ENCODE results near the gene STAT4. TPM values are rescaled to one million over a fixed set of nuclear protein-coding genes. Genes with fewer than 3 reads are reported as not detected.

The STAT4 gene
- total RNA-seq, 1 experiment from 2014 or later, result 0.33 TPM

DNA sequence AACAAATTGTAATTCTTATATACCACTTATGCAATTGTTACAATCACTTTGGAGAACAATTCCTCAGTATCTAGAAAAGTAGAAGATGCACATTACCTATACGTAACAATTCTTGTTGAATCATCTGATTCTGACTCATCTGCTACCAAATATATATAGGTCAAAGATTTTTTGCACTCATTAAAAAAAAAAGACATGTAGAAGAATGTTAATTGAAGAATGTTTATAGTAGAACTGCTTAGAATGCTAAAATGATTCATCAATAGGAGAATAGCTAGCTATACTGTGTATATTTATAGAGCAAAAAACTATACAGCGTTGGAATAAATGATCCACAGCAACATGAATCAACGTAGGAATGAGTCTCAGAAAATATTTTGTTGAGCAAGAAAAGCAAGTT lies 107.4 kb downstream of the STAT4 start:
- Histone ChIP-seq H3K4me1 (ENCODE audit: insufficient read depth, low read length) (no peaks in the 10 kb centered on the region; the same call in 1 of the 2 replicates), H3K9me3 (ENCODE audit: control insufficient read depth, low read depth, low read length) (no peaks in the 10 kb centered on the region), H3K79me1 (ENCODE audit: insufficient read depth, low read depth, low read length, poor library complexity, severe bottlenecking) (no peaks in the 10 kb centered on the region), H3K79me2 (ENCODE audit: insufficient read depth, low read length) (no peaks in the 10 kb centered on the region), H3K23ac (ENCODE audit: insufficient read length, low read depth, low read length) (no peak overlapping the region), H3K27ac (ENCODE audit: insufficient read length, low read depth, low read length) (no peak overlapping the region), H3K56ac (ENCODE audit: insufficient read length, low read depth, low read length) (no peak overlapping the region), H3K27me3 (ENCODE audit: insufficient read depth, low read length) (no peaks in the 10 kb centered on the region), H4K5ac (ENCODE audit: insufficient read length, low read depth, low read length) (no peak overlapping the region), H4K91ac (ENCODE audit: insufficient read length, low read depth, low read length) (no peak overlapping the region), H3K4me2 (ENCODE audit: insufficient read depth, insufficient read length, low read length) (no peak overlapping the region), H4K20me1 (ENCODE audit: control insufficient read depth, insufficient read depth, insufficient read length) (no peaks in the 10 kb centered on the region), H2AK5ac (ENCODE audit: insufficient read length, low read length) (no peak overlapping the region), H4K8ac (replicated peaks; ENCODE audit: insufficient read length, low read depth, low read length) (no peak overlapping the region), H2BK120ac (ENCODE audit: low read depth, low read length, poor library complexity, severe bottlenecking) (no peak overlapping the region), H2BK20ac (ENCODE audit: low read depth, low read length, poor library complexity, severe bottlenecking) (no peak overlapping the region), H2AFZ (ENCODE audit: low read length) (no peak overlapping the region), H2BK15ac (ENCODE audit: low read depth, low read length) (no peak overlapping the region), H3K4ac (ENCODE audit: low read depth, low read length) (no peak overlapping the region), H3K23me2 (ENCODE audit: insufficient read length, low read depth, low read length, poor library complexity, severe bottlenecking) (no peaks in the 10 kb centered on the region), H3T11ph (ENCODE audit: low read length) (no peak overlapping the region), H3K18ac (ENCODE audit: insufficient read length, low read depth, low read length) (no peak overlapping the region), H3K9ac (ENCODE audit: extremely low read depth, insufficient read length, low read length) (no peak overlapping the region), H2BK12ac (ENCODE audit: insufficient read length, low read depth, low read length) (no peak overlapping the region), H3K14ac (ENCODE audit: insufficient read depth, low read length) (no peak overlapping the region), H2BK5ac (ENCODE audit: insufficient read length, low read length) (no peak overlapping the region)
- Mint-ChIP-seq H3K4me1 (peaks cover 12 to 20% of the 10 kb centered on the region in 2 experiments), H3K4me3 (no peak overlapping the region), H3K27me3 (ENCODE audit: low read depth) (no peaks in the 10 kb centered on the region), H3K36me3 (ENCODE audit: insufficient read depth in 1 of 3, low read depth in 3 of 3) (no peaks in the 10 kb centered on the region), H3K27ac (no peak overlapping the region), H3K9me3 (peaks cover 0 to 3% of the 10 kb centered on the region in 2 experiments; a peak in 1 of 5 replicates)
- TF ChIP-seq, protein P1, sequence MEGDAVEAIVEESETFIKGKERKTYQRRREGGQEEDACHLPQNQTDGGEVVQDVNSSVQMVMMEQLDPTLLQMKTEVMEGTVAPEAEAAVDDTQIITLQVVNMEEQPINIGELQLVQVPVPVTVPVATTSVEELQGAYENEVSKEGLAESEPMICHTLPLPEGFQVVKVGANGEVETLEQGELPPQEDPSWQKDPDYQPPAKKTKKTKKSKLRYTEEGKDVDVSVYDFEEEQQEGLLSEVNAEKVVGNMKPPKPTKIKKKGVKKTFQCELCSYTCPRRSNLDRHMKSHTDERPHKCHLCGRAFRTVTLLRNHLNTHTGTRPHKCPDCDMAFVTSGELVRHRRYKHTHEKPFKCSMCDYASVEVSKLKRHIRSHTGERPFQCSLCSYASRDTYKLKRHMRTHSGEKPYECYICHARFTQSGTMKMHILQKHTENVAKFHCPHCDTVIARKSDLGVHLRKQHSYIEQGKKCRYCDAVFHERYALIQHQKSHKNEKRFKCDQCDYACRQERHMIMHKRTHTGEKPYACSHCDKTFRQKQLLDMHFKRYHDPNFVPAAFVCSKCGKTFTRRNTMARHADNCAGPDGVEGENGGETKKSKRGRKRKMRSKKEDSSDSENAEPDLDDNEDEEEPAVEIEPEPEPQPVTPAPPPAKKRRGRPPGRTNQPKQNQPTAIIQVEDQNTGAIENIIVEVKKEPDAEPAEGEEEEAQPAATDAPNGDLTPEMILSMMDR (conservative IDR thresholded peaks at IDR 0.05), result no peak
- DNase-seq, result no peak
- WGBS (ENCODE audit: extremely low coverage, insufficient read length, low lambda C conversion rate), result no CpG with 5 or more reads among the region's 3 CpGs
